ACHN (cell line): ENCODE measurements around the gene HSPBP1.
"Not testable (repeated sequence)": the region's sequence is repeated elsewhere in the genome, so short reads cannot be mapped to it uniquely, and the experiment has no call there.

Source experiments
- DNase-seq: peaks from one replicate; pipeline ENCODE4 v3.0.0-alpha.2; 2015
- in situ Hi-C: cut with HindIII; loops from 2 replicates; pipeline ENCODE4 v1.10.0; 2017; ENCODE audit warnings: low sequenced_read_pairs, low pct_ligation_motif_present, low pct_unique_long_range_greater_than_20kb

Gene HSPBP1, protein sequence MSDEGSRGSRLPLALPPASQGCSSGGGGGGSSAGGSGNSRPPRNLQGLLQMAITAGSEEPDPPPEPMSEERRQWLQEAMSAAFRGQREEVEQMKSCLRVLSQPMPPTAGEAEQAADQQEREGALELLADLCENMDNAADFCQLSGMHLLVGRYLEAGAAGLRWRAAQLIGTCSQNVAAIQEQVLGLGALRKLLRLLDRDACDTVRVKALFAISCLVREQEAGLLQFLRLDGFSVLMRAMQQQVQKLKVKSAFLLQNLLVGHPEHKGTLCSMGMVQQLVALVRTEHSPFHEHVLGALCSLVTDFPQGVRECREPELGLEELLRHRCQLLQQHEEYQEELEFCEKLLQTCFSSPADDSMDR

DNA sequence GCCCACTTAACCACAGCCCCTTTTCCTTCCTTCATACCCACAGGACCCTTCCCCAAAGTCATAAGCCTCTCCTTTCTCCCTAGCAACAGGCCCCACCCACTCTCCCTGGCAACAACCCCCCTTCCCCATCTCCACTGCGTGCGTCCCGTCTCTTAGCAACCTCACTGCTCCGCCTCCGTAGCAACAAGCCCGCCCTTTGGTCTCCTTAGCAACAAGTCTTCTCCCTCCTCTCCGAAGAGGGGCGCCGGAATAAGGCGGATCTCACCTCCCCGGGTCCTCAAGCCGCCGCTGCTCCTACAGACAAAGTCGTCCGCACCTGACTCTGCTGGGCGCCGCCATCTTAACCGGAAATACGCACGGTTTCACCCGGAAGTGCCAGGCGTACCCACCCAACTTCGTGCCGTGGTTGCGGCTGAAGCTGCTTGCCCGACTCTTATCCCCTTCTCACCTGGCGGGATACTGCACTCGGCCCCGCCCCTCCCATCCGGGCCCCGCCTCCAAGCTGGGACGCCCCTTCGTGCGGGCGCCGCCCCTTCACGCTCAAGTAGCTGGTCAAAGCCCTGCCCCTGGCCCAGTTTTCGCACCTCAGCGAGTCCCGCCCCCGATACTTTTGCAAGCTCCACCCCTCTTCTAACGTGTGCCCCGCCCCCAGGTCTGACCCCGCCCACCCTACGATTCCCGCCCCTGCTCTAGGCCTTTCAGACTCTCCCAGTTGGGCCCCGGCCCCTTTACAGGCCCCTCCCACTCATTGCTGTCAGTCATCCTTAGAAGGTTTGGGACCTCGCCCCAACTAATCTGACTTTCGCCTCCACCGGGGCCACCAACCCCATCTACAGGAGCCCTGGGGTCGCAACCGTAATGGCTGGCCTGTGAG is at the start of gene HSPBP1:
HSPBP1 (minus strand) TSS at position 341 of the 874 bp plus-strand sequence. CDS start 502 bp downstream, outside the sequence.
- in situ Hi-C loops: no loop called here
- DNase-seq: peak; percentile 90

DNA sequence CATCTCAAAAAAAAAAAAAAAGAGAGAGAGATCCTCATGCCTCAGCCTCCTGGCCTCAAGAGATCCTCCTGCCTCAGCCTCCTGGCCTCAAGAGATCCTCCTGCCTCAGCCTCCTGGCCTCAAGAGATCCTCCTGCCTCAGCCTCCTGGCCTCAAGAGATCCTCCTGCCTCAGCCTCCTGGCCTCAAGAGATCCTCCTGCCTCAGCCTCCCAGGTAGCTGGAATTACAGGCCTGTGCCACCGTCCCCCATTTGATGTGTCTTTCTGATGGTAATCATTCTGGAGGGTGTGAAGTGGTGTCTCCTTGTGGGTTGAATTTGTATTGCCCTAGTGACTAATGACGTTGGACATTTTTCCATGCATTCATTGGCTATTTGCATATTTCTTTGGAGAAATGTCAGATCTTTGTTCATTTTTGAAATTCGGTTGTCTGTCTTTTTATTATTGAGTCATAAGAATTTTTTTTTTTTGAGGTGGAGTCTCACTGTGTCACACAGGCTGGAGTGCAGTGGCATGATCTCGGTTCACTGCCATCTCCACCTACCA is 48.9 kb upstream of the HSPBP1 start:
- DNase-seq, in situ Hi-C loops: not testable (repeated sequence)

DNA sequence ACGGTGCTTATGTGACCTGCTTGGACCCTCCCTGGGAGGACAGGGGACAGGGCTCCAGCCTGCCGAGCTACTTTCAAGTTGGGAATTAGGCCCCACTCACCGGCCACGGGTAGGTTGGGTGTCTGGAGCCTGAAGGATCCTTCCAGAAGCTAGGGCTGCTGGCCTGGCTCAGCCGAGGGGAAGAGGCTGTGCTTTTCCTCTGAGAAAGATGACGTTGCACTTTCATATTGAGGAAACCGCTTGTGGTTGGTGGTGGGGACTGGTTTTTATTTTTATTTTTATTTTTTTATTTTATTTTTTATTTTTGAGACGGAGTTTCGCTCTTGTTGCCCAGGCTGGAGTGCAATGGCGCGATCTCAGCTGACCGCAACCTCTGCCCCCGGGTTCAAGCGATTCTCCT is 45.3 kb upstream of the HSPBP1 start, which contains the start of gene TMEM150B:
TMEM150B (minus strand) TSS at position 170 of the 400 bp plus-strand sequence. CDS start 4,305 bp downstream, outside the sequence.
- in situ Hi-C loops: no loop called here
- no peak for DNase-seq

DNA sequence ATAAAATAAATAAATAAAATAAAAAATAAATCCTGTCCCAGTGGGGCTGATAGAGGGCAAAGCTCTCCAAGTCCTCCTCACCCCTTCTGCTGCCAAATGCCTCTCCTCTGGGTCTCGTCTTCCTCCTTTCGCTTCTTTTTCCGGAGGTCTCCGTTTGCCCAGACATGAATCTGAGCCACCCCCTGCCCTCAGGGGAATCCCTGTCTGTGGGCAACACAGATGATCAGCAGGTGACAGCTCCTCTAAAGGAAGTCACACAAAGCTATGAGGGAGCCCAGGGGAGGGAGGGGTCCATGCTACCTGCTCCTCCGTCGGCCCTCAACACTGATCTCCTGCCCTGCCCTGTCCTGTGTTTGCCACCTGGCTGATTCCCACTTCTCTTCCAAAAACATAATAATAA is 44.8 kb upstream of the HSPBP1 start:
- in situ Hi-C loops: no loop called here
- no peak for DNase-seq

DNA sequence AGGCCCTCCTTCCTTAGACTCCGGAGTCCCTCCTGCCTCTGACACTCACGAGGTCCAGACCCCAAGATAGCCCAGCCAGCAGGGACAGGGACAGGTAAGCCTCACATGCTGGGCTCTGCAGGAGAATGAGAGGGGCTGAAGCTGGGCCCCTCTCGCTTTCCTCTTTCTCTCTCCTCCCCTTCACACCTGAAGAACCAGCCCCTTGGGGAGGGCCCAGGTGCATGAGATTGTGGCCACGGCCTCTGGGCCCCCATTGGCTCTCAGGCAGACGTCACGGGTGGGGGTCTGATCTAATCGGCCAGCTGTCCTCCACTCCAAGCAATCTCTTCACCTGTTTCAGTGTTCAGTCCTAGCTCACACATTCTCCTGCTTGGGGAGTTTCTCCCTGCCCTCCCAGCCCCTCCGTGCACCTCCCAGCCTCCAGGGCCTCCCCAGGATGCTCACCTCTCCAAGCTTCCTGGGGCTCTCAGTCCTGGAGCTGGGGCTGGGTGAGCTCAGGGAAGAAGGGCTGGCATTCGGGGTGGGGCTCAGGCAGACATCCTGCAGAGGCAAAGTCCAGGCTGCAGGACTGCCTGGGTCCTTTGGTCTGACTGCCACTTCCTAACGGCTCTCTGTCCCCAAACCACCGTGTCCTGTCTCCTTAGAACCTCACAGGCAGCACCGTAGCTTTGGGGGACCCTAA is 42.4 kb upstream of the HSPBP1 start:
- in situ Hi-C loops: no loop called here
- DNase-seq: no peak

DNA sequence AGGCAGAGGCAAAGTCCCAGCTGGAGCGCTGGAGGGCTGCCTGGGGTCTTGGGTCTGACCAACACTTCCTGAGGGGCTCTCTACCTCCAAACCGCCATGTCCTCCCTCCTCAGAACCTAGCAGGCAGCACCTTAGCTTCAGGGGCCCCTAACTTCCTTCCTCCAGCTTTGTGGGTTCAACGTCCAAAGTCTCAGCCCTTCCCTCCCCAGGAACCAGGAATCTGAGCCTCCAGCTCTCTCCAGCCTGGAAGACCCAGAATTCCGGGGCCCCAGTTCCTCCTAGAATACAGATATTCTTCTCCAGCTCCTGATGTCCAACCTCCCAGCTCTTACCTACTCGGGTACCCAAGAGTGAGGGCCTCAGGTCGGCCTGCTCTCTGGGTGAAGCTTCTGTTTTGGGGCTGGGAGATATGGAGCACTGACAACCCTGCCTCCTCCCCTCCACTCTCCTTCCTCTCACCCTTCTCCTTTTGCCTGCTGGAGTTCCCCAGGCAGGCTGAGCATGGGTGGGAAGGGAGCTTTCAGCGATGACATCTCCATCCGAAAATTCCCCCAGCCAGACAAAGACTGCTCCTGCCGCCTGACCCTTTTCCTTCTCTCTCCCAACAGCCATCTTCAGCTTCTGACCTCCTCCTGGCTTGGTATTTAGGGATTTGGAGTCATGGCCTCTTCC is 41.7 kb upstream of the HSPBP1 start:
- no peak for DNase-seq
- in situ Hi-C loops: no loop called here

DNA sequence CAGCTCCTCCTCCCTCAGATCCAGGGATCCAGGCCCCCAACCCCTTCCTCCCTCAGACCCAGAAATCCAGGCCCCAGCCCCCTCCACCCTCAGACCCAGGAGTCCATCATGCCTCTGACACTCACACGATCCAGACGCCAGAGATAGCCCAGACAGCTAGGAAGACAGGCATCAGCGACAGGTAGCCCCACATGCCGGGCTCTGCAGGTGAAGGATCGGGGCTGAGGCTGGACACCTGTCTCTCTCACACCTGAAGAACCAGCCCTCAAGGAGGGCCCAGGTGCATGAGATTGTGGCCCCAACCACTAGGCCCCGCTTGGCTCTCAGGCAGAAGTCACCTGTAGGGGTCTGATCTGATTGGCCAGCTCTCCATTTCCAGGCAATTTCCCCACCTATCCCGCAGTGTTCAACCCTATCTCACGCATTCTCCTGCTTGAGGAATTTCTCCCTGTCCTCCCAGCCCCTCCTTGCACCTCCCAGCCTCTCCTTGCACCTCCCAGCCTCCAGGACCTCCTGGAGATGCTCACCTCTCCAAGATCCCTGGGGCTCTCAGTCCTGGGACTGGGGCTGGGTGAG is 41.0 kb upstream of the HSPBP1 start:
- in situ Hi-C loops: no loop called here
- no peak for DNase-seq

DNA sequence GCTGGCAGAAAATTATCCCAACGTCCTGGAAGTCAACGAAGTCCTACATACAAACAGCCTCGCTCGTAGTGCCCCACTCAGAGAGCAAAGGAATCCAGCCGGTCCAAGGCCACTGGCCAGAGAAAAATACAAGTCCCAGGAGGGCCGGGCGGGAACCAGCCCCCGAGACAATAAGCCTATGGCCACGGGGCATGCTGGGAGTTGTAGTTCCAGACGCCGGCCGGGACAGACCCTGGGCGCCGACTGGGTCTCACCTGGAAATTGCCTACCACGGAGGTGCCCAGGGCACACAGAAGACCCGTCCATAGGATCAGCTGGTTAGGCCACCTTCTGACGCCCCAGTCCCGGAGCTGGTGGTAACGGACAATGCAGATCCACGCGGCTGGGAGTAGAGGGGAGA is 39.9 kb upstream of the HSPBP1 start:
- in situ Hi-C loops: no loop called here
- no peak for DNase-seq

DNA sequence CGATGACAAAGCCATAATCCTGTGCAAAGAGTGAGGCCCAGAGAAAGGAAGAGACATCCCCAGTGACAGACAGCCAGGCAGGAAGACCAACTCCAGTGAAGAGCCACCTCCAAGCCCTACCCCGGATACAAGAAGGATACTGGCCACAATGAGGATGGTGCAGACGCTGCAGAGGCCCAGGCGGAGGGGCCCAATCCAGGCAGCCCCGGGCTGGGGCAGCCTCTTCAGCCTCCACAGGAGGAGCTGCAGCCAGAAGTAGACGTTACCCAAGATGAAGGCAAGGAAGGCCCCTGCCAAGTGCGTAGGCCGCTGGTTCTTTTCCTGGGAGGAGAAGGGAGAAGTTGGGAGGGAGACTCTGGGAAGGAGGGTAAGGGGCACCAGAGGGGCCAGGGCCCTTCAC is 36.7 kb upstream of the HSPBP1 start:
- no peak for DNase-seq
- in situ Hi-C loops: no loop called here

DNA sequence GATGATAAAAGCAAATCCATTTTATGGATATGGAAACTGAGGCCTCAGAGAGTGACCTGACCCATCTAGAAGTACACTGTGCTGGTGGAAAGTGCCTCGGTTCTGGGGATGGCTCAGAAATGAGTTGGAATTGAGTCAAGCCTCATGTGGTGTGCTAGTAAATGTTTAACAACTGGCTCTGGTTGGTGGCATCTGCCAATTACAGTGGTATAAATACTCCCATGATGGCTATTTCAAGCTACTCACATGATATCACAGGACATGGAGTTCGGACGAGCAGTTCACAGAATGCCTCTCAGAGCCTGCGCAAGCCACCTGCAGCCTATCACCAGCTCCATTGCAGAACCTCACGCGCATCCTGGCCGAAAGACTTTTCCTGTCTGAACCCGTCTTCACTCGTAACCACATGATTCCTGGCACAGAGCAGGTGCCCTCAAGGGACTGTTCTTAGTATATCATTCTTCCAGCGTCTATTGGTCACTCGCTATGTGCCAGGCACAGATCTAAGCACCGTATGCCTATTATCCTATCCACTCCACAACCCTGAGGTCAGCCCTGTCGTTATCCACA is 36.1 kb upstream of the HSPBP1 start:
- in situ Hi-C loops: no loop called here

DNA sequence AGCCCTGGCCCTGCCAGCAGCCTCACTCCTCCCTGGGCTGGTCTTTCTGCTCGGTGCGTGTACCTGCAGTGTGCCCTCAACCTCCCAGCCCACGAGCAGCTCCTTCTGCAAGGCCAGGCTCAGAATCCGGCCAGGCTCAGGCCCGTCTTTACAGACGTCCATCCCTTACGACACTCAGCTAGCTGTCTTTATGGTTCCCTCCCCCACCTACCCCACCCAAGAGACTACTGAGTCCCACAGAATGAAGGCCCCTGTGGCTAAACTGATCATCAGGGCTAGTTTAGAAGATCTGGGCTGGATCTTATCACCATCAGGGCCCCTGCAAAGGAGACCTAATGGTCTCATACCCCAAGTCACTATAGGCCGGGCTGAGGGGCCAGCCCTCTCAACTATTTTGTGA is 34.5 kb upstream of the HSPBP1 start:
- in situ Hi-C loops: no loop called here
- no peak for DNase-seq

More for the DNA sequence above, 36.1 kb upstream of the HSPBP1 start:
- no peak for DNase-seq

DNA sequence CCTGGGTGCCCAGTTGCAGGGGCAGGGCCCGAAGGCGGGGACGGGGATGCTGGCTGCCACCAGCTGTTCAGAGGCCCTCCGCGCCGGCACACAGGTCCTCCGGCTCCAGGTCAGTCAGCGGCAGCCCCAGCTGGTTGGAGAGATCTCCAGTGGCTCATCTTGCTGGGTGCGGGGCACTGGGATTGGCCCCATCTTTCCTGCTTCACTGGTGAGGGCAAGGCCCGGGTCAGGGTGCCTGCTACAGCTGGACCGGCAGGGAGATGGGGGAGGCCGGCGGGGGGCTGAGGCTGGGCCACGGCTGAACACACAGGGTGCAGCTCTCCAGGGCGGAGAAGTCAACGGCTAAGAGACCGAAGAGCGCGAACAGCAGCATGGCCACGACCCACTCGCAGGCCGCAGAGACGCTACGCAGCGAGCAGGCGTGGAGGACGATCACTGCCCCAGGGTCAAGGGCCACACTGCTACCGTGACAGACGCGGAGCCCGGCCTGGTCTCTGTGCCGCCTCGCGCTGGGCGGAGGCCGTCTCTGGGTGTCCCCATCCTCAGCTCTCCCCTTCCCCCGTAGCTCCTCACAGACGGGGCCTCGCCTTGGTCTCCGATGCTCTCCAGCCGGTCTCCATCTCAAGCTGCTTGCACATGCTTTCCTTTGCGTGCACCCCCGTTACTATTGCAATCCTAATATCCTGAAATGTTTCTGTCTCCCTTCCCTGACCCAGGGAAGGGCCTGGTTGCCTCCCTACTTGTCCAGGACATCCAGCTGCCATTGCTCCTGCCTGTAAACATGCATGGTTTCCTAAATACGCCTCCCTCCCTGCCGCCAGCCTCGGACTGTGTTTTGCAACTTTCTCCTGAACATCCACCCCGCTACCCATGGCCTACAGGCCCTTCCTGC is 33.0 kb upstream of the HSPBP1 start:
- no peak for DNase-seq
- in situ Hi-C loops: no loop called here

DNA sequence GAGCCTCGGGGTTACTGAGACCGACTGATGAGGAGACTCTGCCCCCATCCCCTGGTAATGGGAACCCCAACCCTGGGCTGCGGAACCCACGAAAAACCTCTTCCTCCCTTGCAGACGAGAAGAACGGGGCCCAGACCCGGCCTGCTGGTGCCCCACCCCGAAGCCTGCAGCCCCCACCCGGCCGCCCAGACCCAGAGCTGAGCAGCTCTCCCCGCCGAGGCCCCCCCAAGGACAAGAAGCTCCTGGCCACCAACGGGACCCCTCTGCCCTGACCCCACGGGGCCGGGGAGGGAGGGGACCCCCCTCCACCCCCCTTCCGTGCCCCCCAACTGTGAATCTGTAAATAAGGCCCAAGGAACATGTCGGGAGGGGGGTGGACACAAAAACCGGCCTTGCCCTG is 31.9 kb upstream of the HSPBP1 start:
- in situ Hi-C loops: no loop called here
- no peak for DNase-seq

DNA sequence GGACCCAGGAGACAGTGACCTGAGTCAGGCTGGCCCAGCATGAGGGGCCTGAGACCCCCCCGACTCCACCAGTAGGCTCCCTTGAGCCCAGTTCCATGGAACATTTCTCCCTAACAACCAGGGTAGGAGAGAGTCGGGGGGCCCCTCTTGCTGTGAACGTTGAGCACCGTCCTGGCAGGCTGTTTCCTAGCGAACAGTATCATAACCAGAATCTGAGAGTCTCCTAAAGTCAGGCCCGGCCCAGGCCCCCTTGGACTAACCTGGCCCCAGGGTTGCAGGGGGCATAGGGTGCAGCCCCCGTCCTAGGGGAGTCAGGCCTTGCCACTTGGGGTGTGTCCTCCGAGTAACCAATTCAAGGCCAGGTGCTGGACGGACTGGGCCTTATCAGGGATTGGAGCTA is 31.5 kb upstream of the HSPBP1 start:
- no peak for DNase-seq
- in situ Hi-C loops: no loop called here

DNA sequence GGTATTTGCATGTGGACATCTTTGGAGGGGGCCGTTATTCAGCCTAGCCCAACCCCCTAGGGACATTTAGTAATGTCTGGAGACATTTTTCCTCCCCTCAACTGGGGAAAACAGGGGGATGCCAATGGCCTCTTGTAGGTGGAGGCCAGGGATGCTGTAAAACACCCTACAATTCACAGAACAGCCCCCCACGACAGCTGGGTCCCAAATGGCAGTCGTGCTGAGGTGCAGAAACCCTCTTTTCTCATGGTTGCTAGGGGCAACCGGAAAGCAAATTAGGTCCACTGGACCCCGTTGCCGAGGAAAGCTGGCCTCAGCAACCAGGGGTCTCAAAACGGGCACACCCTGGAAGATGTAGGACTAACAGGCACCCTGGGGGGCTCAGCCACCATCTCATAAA is 30.6 kb upstream of the HSPBP1 start:
- in situ Hi-C loops: no loop called here
- DNase-seq: no peak

DNA sequence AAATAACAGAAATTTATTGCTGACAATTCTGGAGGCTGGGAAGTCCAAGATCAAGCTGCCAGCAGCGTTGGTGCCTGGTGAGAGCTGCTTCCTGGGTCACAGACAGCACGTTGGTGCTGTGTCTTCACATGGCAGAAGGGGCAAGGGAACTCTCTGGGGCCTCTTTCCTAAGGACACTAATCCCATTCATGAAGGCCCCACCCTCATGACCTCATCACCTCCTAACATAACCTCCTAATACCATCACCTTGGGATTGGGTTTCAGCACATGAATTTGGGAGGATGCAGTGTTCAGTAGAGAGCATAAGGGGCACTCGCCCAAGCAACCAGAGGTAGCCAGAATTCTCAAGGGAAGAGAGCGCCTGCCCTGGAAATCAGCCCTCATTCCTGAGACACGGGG is 29.5 kb upstream of the HSPBP1 start:
- no peak for DNase-seq
- in situ Hi-C loops: no loop called here

DNA sequence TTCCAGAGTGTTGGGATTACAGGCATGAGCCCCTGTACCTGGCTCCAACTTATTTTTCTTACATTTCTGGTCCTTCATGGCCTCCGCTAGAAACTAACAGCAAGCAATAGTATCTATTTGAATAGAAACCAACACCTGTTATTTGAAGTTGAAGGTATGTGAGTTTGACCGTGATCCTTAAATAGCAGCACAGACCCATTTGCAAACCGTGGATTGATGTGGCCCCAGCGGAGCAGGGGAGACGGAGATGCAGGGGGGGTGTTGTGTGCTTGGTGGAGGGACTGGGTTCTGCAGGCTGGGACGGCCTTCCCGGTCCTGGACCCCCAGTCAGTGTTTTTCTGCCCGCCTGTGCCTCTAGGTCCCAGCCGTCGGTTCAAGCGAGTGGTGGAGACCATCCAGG is 28.4 kb upstream of the HSPBP1 start:
- in situ Hi-C loops: no loop called here
- no peak for DNase-seq
